Activated CD4-positive, alpha-beta T cell treated with anti-CD3 and anti-CD28 coated beads, Interleukin-10, Interleukin-2, amounts not matched to agents 100 ng/mL and 50 ng/mL, durations not matched to agents 16 hours and 8 hours (primary cell): ENCODE data around the gene C6orf132.

Experiments
- DNase-seq: peaks from one replicate; pipeline ENCODE4 v3.0.0-alpha.2; 2020

Gene C6orf132

GRCh38 chr6:42135161-42135560 lies 7.3 kb downstream of the C6orf132 start:
- no peak for DNase-seq

GRCh38 chr6:42133926-42134325 lies 8.5 kb downstream of the C6orf132 start:
- DNase-seq, result no peak

GRCh38 chr6:42131531-42131930 lies 10.9 kb downstream of the C6orf132 start:
- DNase-seq, result no peak

GRCh38 chr6:42129360-42129676 lies 13.1 kb downstream of the C6orf132 start:
- DNase-seq, result no peak

DNA sequence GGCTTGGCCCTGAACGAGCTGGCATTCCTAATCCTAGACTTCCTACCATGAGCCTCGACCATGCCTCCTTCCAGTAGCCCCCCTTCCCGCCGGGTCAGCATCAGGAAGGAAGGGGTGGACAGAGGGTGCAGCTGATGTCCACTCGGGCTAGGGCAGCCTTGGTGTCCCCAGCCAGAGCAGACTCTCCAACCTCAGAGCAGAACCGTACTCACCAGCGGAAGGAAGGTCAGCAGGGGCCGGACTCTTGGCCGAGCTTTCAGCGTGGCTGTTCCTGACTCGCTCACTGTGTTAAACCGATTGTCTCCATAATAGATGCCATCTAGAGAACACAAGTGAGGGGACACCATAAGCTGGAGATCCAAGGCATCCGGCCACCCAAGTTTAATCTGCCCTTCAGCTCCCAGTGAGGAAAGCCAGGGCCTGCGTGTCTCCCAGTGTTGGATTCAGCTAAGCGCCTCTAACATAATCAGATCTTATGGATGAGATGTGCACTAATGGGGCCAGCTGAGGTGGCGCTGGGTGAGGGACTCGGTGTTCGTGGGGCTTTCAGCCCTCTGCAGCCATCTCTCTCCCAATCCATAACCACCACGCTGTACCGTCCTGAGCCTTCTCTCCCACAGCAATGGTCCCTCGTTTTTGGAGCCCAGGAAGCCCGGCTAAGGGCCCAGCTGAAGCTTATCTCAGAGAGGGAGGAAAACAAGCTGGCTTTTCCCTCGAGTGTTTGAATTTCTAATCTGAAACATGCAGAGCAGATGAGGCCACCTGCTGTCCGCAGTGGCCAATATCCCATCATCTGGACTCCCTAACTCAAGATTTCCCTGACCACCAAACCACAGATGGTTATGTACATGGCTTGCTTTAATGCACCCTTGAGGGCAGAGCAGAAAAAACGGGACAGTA lies 13.7 kb downstream of the C6orf132 start:
- DNase-seq, result no peak

DNA sequence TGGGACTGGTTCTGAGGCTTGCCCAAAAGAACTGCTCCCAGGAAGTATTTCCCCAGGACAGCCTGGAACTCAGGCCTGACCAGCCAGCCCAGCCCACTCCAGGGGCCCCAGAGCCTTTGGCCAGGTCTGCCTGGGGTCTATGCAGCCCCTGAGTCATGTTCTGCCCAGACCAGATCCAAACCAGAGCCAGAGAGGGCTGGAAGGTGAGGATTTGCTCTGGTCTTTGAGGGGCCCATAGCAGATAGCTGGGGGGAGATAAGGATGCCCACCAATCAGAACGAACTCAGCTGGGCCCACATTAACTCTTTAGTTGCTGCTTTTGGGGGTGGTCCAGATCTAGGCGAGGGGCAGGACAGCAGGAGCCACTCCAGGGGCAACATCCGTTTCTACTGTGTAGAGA lies 16.8 kb downstream of the C6orf132 start:
- no peak for DNase-seq

- no peak for DNase-seq
These were observed 17.2 kb downstream of the C6orf132 start for GRCh38 chr6:42125231-42125630.

- no peak for DNase-seq
These were observed 18.1 kb downstream of the C6orf132 start for GRCh38 chr6:42124223-42124836.

GRCh38 chr6:42123379-42124103 lies 18.9 kb downstream of the C6orf132 start:
- DNase-seq, result no peak

DNA sequence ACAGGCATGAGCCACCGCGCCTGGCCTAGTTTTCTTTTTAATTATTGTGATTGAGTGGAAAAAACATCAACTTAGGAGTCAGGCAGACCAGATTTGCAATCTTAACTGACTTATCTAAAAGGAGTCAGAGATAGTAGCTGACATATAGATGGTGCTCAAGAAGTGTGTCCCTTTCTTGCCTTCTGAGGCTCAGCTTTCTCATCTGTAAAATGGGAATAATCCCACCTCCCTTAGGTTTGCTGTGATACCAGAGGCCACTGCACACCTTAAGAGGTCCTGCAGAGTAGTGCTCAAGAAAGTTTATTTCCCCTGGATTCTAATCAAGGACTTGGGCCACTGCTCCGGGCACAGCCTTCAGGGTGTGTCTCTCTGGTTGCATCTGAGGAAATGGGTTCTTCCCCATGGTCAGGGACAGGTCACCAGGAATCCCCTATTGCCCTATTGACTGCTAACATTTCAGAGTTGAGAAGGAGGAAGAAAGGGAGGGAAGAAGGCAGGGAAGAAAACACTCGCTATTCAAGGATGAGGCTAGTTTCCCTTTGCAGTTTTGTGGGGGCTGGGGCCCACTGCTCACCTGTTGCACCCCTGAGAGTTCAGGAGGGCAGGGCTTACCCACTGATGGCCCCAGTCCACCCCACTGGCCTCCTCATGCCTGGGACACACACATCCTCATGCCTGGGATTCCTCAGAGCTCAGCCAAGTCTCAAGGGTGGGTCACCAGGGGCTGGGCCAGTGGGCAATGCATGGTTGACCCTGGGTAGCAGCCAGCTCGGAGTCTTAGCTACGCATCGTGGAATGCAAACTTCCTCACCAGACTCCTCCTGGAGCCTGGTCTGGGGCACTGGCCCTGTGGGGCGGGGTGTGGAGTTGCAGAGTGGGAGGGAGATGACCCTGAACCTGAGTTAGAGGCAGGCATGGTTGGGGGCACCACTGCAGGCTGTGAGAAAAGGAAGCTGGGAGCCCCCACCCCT lies 21.2 kb downstream of the C6orf132 start:
- no peak for DNase-seq

DNA sequence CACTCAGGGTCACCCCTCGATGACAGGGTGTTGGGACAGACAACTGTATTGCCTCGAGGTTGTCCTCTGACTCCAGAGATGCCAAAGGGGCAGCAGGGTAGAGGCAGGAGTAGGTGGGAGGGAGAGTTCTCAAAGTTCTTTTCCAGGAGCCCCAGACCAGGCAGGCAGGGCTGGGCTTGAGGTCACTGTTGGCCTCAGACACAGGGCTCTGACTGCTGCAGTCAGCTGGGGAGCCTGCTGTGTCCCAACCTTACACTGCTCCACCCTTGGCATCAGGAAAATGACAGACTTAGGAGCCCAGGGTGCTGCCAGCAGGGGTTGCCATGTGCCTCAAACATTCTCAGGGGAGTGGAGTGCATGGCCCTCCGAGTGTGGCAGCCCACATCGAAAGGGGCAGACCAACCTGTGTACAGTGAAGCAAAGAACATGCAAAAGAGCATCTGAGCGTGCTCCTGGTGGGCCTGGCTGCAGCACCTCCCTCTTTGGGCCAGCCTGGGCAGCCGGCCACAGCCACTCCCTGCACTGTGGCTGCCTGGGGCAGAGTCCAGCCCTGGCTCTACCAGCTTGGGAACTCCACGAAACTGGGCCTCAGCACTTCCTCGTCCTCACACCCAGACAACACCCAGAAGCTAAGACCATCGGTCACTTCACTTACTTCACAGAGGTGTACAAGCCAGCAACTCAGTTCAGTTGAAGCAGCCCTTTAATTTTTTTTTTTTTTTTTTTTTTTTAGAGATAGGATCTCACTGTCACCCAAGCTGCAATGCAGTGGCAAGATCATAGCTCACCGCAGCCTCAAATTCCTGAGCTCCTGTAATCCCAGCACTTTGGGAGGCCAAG lies 24.0 kb downstream of the C6orf132 start:
- DNase-seq, result no peak

DNA sequence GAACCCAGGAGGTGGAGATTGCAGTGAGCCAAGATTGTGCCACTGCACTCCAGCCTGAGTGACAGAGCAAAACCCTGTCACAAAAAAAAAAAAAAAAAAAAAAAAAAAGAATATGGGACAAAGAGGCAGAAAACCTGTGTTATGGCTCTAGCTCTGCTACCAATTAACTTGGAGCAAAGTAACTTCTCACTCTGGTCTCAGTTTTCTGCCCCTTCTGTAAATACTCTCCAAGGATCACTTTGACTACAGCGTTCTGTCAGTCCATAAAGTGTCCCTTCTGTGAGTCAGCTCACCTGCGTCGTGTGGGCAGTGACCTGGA lies 24.6 kb downstream of the C6orf132 start:
- DNase-seq, result no peak

GRCh38 chr6:42113936-42114636 lies 28.3 kb downstream of the C6orf132 start:
- no peak for DNase-seq

- DNase-seq, result no peak
These were observed 30.1 kb downstream of the C6orf132 start for GRCh38 chr6:42112351-42112750.

GRCh38 chr6:42110683-42111082 lies 31.7 kb downstream of the C6orf132 start:
- DNase-seq, result no peak

DNA sequence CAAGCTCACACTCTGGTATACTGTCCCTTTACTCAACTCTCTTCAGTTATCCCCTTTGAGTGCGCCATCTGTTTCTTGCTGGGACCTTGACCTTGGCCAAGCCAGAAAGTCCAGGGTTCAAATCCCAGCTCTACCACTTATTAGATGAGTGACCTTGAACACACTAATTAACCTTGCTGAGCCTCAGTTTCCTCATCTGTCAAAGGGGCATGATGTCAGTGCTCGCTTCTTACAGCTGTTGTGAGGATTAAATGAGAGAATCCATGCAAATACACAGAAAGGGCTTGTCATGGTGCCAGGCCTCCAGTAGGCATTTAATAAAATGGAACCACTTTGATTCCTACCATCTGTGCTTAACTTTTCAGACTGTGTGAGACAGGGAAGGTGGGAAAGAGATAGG lies 34.3 kb downstream of the C6orf132 start:
- no peak for DNase-seq

DNA sequence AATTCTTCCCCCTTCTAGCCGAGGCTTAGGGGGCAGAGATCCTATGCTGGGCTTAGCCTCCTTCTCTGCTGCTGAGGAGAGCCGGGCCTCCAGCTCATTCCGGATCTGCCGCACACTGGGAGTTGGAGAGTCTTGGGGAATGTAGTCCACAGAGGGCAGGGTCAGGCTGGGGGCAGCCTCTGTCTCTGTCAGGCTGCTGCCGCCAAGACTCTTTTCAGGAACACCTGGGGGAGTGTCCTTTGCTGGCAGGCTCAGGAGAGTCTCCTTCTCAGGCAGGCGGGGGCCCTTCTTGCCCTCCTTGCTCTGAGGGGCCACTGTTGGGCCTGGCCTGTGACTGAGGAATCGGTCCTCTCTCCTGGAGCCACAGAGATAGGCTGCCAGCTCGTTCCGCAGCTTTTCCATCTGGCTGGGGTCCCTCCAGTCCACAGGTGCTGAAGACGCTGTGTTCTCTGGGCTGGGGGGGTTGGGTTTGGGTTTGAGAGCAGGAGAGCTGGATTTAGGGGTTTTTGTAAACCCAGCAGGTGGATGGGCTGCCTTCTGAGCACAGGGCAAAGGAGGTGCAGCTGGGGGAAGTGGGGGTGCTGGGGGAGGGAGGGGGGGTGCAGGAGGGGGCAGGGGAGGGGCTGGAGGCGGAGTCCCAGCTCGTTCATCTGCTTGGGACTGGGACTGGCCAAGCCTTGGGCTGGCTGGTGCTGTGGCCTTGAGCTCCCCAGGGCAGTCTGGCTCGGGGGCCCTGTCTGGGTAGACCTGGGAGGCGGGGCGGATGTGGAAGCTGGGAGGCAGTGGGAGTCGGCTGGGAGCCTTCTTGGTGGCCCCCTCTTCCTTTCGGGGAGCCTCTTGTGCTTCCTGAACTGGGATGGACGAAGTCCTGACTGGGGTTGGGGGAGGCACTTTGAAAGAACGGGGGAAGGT lies 36.1 kb downstream of the C6orf132 start:
- no peak for DNase-seq

DNA sequence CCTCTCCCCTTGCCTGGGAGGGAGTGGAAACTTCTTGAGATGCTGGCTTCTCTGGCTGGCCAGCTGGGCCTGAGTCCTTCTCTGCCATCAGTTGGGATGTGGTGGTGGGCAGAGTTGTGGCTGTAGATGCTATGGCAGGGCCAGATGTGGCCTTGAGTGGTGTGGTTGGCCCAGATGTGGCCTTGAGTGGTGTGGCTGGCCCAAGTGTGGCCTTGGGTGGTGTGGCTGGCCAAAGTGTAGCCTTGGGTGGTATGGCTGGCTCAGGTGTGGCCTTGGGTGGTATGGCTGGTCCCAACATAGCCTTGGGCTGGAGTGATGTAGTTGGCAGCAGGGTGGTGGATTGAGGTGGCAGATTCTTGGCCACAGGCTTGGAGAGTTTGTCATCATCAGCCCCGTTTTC lies 36.7 kb downstream of the C6orf132 start:
- DNase-seq, result no peak

GRCh38 chr6:42105156-42105648 lies 37.2 kb downstream of the C6orf132 start:
- no peak for DNase-seq

- no peak for DNase-seq
These were observed 37.7 kb downstream of the C6orf132 start for GRCh38 chr6:42104804-42105125.
